ENCODE measurements around the gene RAD51B.

GRCh38 chr14:68658943-68659931 is 839.7 kb downstream of the RAD51B start:
- TF ChIP-seq POLR2AphosphoS5 (IDR thresholded peaks at IDR 0.05; ENCODE audit: borderline replicate concordance, low read depth, low read length) (no peak), EZH2 (IDR thresholded peaks at IDR 0.05) (no peak)
